RPMI8226 (cell line): Measurements from ENCODE around the gene RARA.
A peak's percentile ranks its signal among the peaks of the same experiment; 100 is the strongest.
"Not testable (repeated sequence)": the region's sequence is repeated elsewhere in the genome, so short reads cannot be mapped to it uniquely, and the experiment has no call there.

Experiments
- DNase-seq: peaks from one replicate; pipeline ENCODE4 v3.0.0-alpha.2; 2015

RARA gene

DNA sequence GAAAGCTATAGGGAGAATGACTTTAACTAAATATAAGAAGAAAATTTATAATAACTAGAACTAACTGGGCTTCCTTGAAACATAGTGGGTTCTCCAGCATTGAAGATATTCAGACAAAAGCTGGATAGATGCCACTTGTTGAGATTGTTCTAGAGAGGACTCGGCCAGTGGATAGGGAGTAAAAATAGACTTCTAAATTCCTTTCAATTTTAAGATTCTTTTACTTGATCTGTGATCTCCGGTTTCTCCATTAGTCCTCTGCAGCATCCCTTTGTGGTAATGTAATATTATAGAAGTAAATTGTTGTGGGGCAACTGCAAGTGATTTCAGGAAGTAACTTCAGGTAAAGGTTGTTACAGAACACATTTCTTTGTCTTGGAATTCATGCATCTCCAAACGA lies 10.3 kb upstream of the RARA start:
- DNase-seq: no peak

DNA sequence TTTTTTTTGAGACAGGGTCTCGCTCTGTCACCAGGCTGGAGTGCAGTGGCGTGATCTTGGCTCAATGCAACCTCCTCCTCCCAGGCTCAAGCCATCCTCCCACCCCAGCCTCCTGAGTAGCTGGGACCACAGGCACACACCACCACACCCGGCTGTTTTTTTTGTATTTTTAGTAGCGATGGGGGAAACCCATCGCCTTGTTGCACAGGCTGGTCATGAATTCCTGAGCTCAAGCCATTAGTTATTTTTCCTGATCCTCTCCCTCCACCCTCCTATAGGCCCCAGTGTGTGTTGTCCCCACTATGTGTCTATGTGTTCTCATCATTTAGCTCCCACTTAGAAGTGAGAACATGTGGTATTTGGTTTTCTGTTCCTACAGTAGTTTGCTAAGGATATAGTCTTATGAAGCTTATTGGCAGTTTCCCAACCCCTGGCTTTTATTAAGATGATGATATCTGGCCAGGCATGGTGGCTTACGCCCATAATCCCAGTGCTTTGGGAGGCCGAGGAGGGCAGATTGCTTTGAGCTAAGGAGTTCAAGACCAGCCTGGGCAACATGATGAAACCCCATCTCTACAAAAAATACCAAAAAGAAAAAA lies 9.7 kb upstream of the RARA start:
- DNase-seq: not testable (repeated sequence)

DNA sequence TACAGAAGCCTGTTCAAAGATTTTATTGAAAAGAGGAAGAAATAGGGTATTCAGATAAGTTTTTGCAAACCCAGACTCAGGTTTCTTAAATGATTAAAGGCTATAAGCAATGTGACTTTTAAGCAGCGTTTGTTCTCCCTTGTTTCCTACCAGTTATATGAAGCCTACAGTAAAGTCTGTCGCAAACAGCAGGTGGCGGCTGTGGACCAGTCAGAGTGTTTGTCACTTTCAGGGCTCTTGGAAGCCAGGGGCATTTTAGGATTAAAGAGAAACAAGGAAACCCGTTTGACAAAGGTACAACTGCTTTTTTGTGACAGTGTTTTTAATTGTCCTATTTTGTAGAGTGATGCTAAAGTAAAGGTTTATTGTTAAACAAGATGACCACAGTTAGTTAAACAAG lies 7.7 kb upstream of the RARA start:
- DNase-seq: no peak

DNA sequence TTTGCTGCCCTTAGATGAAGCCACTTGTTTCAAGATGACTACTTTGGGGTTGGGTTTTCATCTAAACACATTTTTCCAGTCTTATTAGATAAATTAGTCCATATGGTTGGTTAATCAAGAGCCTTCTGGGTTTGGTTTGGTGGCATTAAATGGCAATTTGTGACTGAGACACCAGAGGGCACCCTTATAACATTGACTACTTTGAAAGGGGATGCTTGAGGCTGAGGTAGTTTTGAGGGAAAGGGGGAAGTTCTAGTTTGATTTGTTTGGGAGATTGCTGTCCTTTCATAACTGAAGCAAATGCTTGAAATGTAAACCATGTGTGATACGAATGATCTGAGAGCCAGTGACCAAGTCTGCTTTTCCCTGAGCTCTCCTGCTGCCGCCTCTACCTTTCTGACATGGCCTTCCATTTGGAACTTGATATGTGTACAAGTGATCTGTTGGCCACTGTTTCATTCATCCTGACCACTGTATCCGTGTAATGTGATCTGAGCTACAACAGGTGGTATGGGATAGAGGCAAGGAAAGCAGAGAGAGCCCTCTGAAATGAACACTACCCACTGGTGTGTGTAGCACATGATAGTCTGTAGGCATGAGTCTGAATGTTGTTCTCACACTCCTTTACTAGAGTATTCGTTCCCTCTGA lies 5.8 kb upstream of the RARA start:
- DNase-seq: peak; percentile 61

DNA sequence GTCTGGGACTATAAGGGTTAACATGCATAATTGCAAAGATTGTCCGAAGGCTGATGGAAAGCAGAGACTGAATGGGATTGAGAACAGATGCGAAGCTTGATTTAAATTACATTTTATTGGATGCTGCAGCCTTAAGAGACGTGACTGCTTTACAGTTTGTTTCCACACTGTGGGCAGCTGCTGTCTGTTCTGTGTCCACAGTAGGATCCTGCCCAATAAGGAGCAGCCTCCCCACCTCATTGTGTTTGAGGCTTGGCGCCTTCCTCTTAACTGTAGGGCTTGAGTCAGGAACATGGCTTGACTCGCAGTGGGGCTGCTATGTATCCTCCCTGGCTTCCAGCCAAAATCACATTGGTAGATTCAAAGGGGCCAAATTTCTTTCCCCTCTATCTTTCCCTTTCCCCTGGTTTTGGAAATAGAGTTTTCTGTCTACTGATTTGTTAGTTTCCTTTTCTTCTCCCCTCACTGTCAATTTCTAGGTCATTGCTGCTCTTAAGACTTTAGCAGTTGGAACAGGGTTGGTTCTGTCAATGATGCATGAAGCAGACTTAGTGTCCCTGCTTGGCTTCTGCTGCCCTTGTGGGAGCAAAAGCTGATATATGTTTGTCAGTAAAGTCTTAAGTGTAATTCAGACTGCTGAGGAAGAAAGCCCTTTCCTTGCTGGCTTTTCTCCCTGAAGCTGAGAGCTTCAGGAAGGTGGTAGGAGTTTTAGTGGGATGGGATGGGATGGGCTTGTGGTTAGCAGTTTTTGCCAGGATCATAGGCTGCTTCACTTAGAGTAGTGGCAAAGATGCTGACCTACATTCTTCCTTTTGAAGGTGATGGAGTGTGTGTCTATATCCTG lies 5.0 kb upstream of the RARA start:
- DNase-seq: no peak

GRCh38 chr17:40304552-40304863 lies 4.5 kb upstream of the RARA start:
- not testable (repeated sequence) for DNase-seq

- DNase-seq: not testable (repeated sequence)
Measured at GRCh38 chr17:40304866-40305265, 4.1 kb upstream of the RARA start.

GRCh38 chr17:40306395-40306794 lies 2.6 kb upstream of the RARA start:
- DNase-seq: no peak

- peak; percentile 40 for DNase-seq
Measured at GRCh38 chr17:40307001-40307730, 1.8 kb upstream of the RARA start.

- no peak for DNase-seq
Measured at GRCh38 chr17:40307740-40308239, 1.2 kb upstream of the RARA start.

DNA sequence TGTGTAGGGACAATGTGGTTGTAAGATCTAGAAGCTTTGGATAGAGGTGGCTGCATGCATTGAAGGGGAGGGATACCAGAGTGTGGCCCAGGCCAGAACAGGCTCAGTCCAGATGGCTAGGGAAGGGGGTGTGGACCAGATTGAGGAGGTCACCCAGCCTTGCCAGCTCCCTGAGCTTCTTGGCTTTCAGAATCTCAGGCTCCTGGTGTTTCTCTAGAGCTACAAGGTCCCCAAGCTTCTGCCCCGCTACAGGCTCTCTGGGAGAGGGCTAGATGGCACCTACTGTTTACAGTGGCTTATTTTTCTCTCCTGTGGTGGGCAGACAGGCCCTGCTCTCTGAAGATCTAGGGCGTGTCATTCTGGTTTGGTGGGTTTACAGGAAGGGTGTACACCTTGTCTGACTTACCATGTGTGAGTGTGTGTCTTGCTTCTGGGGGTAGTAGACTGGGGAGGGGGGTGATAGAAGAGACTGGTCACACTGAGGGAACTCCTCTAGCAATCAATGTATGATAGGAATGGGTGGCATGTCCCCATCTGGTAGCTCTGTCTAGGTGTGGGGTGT lies 1.1 kb downstream of the RARA start:
- DNase-seq: peak; percentile 37

DNA sequence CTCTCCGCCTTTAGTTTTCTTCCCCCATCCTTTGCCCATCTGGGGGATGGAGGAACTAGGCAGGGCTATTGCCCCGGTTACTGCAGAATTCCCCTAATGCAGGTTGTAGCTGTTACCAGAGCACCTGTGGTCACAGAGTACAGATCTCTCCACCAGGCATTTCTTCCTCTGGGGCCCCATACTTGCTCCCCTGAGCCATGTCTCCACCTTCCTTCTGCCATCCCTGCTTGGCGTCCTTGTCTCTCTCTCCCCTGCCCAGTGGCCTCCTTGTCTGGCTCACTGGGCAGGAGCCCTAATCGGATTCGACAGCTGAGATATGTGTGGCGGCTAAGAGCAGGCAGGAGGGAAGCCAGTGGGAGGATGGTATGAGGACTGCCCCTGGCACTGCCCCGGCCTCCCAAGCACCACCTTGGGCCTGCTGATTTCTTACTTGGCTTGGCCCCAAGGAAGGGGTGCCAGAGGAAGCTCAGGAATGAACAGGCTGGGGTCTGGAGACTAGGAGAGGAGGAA lies 2.0 kb downstream of the RARA start:
- peak; percentile 39 for DNase-seq

DNA sequence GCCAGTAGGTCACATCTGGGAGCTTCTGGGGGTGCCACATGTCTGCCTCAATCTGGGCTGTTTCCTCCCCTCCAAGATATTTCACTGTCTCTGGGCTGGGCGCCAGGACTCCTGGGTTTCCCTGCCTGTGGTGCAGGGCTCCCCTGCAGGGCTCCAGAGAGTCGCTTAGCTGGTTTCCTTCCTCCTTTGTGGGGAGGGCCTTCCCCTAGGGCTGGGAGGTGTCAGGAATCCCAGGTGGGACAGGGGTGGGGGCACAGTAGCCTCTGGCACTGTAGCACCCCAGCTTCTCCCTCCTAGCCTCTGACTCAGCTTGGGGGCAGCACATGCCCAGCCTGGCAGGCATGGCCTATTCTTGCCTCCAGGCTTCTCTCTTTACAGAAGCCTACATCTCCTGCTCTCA lies 2.6 kb downstream of the RARA start:
- peak; percentile 85 for DNase-seq

GRCh38 chr17:40312131-40312731 lies 3.3 kb downstream of the RARA start:
- peak; percentile 52 for DNase-seq

DNA sequence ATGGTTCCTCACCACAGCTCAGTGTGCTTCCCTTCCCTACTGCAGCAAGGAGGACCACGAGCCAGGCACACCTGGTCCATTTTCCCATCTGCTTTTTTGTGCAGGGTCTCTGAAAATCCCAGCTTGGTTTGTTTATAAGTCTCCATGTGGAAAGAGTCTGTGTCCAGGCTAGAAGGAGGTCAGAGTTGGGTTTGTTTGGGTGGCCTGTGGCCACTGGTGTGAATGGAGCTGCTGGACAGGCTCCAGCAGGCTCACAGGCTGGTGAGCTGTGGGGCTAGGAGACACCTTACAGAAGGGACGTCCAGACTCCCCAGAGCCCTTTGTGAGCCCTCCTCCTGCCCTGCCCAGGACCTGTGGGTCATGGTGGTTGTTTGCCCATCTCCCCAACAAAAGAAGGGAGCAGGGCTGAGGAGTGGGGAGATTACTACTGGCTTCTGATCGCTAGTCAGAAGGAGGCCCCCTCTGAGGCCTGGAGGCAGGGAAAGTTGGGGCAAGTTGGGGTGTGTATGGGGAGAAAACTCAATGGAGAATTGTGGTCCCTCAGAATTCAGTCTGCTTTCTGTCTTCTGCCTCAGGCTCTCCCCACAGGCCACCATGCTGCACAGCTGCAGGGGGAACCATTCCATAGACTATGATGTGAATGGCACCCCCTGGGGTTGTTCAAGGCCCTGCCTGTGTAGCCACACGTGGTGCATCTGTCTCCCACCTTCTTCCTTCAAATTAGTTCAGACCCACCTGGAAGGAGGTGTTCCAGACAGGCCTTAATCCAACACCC lies 4.1 kb downstream of the RARA start:
- DNase-seq: peak; percentile 48

DNA sequence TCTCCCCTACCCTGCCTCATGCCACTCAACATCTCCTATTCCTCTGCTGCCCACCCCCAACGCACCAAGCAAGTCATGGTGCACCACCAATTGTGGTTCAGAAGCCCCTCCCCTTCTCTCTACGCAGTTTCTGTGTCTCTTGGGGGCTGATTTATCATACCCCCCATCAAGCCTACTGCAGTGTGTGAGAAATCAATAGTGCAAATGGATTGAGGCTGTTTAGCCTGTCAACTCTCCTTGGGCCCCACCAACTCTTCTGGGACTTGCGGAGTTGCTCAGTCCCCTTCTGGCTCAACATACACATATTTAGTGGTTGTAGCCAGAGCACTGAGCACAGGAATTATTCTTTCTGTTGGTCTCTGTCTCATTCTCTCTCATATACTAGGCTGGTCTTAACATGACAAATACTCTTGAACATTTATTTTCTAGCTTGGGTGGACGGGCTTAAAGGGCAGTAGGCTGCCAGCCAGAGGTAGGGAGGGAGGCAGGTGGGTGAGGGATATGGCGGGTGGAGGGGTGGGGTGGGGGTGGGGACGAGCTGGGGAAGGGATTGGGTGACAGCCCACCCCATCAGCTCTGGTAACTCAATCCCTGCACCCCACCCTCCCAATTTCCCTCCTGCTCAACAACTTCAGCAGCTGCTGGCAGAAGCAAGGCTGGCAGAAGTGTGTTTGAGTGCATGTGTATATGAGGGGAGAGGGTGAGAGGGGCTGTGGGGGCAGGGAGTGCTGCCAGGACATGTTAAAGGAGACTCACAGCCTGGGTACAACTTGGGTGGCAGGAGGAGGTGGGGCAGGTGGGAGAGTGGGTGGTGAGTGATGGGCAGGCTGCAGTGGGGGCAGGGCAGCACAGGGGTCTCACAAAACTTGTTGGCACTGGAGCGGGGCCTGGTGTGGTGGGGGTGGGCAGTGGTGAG lies 4.9 kb downstream of the RARA start:
- peak; percentile 57 for DNase-seq

GRCh38 chr17:40314584-40314956 lies 5.6 kb downstream of the RARA start:
- DNase-seq: peak; percentile 96

- DNase-seq: no peak
Measured at GRCh38 chr17:40315206-40315605, 6.2 kb downstream of the RARA start.

GRCh38 chr17:40315678-40316570 lies 6.9 kb downstream of the RARA start:
- DNase-seq: peak; percentile 59
